A172 (cell line): ENCODE measurements around the gene LCN12. TPM values are rescaled to one million over a fixed set of nuclear protein-coding genes. Genes with fewer than 3 reads are reported as not detected.

Experiments
- DNase-seq: peaks from one replicate; pipeline ENCODE4 v3.0.0-alpha.2; 2015; ENCODE audit warnings: low spot score
- total RNA-seq: library from RNA; depleted of rRNA; stranded (reverse); fragments of >200 nt; shearing (Covaris generic); gene quantifications from 2 replicates; pipeline ENCODE4 v1.2.3, GENCODE V29; 2014; rRNA removed

LCN12 gene, protein sequence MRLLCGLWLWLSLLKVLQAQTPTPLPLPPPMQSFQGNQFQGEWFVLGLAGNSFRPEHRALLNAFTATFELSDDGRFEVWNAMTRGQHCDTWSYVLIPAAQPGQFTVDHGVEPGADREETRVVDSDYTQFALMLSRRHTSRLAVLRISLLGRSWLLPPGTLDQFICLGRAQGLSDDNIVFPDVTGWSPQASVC
- total RNA-seq: 0.07 and 2.2 TPM in 2 replicates

DNA sequence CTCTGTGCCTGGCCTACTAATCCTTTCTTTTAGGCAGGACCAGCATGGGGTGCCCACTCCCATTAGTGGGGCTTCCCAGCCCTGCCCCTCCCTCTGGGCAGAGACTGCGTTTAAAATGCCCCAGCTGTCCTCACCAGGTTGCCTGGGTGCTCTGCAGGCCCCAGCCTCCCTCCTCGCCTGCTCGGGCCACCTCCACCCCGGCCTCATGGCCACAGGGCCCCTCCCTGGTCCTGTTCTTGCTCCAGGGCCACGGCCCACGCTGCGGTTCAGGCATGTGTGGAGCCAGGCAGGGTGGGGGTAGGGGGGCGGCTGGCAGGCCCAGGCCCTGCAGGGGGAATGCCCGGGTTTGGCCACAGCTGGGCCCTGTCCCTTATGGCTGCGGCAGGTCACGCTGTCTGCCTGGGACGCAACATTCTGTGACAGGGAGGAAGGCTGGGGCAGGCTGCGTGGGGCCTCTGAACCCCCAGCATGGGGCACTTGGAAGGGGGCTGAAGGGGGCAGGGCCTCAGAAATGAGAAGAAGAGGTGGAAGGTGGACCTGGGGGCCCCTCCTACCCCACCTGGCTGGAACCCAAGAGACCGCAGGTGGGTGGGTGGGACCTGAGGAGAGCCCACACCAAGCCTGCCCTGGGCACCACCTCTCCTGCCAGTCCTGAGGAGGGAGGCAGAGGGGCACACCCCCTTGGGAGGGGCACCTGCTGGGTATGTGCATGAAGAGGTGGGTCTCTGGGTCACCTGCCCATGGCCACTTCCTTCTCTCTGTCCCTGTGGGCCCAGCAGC, at the start of gene LCN12:
LCN12 (plus strand) TSS at position 733 of the 780 bp plus-strand sequence. CDS start 55 bp downstream, outside the sequence.
- DNase-seq: no peak

DNA sequence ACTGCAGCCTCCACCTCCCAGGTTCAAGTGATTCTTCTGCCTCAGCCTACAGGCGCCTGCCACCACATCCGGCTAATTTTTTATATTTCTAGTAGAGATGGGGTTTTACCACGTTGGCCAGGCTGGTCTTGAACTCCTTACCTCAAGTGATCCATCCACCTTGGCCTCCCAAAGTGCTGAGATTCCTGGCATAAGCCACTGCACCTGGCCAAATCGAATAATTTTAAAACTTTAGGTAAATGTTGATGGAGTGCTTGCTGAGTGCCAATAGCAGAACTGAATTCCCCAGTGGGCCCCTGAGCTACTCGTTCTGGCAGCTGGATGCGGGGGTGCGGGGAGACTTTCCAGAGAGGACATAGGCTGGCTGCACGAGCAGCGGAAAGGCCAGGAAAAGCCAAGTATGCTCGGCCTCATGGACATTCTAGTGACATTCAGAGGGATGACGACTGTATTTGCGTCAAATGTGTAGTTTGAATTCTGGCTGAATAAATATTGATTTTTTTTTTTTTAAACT, 49.0 kb upstream of the LCN12 start:
- DNase-seq: no peak

DNA sequence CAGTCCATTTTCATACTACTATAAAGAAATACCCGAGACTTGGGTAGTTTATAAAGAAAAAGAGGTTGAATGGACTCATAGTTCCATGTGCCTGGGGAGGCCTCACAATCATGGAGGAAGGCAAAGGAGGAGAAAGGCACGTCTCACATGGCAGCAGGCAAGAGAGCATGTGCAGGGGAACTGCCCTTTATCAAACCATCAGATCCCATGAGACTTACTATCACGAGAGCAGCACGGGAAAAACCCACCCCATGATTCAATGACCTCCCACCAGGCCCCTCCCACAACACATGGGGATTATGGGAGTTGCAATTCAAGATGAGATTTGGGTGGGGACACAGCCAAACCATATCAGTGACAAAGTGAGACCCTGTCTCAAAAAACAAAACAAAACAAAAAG, 45.8 kb upstream of the LCN12 start:
- DNase-seq: no peak

DNA sequence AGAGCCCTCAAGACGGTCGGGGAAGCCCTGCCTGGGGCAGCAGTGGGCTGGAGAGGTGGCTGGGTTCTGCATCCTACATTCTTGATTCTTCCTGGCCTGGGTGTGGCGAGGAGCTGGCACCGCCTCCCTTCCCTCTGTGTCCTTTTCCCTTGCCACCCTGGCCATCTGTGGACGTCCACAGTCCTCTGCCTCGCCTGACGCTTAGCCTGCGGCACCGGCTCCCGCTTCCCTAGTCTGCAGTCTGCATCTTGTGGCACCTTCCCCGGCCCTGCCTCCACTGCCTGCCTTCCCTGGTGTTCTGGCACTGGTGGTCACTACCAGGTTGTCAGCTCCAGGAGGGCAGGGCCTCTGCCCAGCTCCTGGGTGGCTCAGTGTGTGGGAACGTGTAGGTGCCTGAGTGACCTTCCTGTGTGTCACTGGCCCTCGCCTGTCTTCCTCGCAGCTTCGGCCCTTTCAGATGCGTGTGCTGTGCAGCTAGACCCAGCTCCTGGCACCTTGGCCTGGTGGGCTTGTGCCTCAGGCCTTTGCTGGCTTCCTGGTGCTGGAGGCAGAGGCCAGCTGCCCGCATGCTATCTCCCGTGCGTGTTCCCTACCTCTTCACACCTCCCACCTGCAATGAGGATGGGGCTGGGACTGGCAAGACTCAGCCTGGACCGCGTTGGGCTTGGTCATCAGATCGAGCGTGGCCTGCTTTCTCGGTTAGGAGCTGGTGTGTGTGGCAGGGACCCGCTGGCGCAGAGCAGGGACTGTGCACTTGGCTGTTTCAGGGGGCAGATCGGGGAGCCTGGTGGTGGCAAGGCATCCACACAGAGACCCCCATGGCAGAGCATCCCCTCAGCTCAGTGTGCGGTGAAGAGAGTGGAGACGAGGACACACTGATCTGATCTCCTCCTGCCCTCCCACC, 44.8 kb upstream of the LCN12 start:
- no peak for DNase-seq

DNA sequence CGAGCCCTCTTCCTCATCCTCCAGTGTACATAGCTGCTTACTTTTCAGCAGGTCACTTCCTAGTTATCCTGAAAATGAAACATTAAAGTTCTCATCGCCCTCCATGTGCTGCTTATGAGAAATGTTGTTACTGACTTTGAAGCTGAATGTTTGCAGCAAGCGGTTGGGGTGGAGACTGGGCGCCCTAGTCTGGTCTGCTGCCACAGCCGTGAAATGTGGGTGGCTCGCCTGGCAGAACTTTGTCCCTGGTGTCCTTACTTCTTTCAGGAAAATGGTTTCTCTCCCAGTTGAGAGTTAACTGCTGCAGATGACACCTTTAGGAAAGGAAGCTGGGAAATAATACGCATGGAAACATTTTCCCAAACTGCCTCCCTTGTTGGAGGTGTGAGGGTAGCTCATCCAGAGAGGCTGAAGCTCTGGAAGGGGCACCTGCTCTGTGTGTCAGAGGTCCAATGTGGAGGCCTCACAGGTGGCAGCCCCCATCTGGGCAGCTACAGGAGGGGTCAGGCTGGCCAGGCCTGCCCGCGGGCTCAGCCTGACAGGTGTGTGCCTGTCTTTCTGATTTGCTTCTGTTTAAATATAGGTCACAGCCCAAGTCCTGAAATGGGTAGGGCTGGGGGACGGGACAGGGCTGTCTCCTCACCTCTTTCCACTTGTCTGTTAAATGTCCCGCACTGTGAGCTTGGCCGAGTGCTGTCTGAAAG, 41.7 kb upstream of the LCN12 start:
- no peak for DNase-seq

DNA sequence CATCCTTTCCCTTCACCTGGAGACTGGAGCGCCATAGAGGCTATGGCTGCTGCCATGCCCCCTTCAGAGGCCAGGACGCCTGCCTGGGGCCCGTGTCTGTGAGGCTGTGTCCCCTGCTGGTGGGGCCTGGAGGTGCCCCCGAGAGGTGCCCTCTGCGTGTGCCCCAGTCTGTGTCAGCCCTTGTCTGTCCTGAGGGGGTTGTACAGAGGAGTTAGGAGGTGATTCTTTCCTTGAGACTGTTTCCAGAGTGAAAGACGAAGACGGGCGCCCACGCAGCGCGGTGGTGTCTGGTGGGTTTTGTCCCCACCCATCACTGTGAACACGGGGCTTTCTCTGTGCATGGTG, 41.2 kb upstream of the LCN12 start:
- no peak for DNase-seq

DNA sequence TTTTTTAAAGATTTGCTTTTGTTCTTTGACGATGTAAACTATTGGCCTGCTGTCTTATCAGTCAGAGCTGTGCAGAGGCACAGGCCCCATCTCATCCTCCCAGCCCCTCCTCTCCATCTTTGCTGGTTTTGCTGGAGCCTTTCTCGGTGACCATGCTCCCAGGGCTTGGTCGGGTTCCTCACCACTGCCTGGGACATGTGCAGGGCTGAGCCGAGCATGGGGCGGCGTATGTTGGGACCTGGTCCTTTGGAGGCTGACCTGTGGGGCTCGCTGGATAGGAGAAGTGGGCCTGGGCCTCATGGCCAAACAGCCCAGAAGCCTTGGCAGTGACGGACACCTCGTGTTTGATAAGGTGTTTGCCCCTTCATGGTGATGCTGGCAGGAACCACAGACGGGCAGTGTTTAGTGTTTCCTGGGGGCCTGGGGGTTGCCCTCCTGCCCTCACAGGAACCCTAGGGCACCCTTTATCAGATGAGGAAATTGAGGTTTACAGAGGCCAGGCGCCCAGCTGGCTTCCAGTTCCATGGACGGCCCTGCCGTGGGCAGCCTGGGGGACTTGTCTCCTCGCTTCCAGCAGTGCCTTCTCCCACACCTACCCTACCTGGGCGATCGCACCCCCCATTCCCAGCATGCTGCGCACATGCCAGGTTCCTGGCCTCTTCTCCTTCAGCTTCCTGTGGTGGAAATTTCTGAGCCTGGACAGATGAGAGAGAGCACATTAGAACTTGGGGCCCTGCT, 38.2 kb upstream of the LCN12 start:
- DNase-seq: no peak

DNA sequence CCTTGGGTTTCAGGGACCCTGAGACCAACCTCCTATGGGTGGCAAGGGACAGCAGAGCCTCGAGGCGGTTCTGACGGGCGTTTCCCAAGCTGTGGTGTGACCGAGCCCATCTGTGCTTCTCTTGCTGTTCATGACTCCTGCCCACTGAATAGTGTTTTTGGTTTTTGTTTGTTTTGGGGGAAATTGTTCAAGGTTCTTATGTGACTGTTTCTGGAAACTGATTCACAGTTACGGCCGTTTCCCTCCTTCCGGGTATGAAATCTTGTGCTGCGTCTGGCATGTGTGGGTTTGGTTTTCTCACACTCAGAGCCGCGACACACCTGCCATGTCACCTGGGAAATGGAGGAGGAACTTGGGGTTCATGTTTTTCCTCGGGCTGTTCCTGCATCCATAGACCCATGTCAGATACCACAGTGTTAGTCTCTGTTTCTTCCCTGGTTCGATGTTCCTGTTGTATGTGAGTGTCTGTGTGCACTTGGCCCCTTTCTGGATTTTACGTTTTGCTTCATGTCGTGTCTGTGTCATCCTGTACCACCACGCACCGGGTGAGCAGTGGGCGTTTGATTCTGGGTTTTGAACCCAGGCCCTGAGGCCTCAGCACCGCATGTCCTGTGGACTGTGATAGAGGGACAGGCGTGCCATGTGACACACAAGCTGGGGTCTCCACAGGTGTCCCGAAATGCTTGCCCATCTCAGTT, 36.3 kb upstream of the LCN12 start:
- no peak for DNase-seq

DNA sequence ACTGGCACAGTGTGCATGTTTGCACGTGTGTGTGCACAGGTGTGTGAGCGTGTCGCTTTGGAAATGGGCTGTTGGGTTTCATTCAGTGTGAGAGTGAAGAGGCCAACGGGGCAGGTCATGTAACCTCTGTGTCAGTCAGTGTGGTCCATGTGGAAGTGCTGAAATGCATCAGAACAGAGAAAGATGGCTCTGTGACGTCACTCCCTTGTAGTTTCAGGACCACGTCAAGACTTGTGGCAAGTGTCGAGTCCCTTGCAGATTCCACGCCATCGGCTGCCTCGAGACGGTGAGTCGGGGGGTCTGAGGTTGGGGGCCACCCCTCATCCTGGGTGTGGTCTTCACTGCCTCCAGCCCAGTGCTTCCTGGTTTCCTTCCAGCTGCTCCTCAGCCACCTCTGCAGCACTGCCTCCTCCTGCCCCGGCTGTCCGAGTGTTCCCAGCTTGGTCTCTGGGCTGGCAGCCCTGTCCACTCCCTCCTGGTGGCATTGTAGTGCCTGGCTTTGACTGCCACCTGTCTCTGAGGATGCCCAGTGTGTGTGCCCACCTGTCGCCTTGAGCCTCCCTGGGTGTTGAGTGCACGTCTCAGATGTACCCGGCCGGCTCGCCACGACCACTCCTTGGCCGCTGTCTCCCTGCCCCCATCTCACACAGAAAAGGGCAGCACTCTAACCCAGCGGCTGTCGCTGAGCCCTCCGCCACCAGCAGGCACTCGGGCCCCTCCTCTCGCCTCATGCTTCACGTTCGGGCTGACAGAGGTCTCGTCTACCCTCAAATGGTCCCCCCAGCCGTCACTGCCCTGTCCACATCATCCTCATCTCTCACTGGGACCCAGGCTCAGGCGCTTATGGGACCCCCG, 35.5 kb upstream of the LCN12 start:
- no peak for DNase-seq

DNA sequence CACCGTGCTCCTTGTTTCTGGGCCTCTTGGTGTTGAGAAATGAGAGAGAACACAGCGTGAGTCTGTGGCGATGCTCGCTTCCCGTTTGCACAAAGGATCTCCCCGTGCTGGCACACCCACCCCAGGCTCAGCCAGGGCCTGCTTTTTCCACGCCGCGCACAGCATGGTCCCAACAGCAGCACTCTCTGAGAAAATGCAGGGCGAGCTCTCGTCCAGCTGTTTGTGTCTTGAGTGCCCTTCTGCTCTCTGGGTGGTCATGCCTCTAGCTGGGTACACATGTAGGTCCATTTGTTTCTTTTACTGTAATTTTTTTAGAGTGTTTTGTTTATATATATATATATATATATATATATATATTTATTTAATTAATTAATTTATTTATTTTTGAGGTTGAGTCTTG, 34.2 kb upstream of the LCN12 start:
- no peak for DNase-seq

DNA sequence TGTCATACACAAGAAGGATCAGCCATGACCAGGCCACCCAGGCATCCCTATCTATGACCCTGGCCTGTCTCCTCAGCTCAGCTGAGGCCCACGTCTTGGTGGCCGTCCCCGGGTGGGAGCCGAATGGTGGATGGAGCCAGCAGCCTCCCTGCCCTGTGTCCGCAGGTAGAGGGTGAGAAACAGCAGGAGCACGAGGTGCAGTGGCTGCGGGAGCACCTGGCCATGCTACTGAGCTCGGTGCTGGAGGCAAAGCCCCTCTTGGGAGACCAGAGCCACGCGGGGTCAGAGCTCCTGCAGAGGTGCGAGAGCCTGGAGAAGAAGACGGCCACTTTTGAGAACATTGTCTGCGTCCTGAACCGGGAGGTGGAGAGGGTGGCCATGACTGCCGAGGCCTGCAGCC, 32.0 kb upstream of the LCN12 start:
- DNase-seq: no peak

DNA sequence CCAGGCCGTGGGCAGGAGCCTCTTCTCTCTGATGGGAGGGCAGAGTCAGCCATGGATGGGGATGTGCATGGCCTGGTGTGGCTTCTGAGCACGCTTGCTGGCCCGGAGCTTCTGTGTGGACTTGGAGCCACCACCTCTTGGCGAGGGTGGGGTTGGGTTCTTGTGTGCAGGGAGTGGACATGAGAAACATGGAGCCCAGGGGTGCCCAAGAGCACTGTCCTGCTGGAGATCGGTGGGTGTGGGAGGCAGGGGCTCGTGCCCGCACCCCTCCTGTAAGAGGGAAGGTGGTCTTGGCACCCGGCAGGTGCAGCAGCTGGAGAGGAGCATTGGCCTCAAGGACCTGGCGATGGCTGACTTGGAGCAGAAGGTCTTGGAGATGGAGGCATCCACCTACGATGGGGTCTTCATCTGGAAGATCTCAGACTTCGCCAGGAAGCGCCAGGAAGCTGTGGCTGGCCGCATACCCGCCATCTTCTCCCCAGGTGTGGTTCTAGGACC, 31.3 kb upstream of the LCN12 start:
- no peak for DNase-seq

DNA sequence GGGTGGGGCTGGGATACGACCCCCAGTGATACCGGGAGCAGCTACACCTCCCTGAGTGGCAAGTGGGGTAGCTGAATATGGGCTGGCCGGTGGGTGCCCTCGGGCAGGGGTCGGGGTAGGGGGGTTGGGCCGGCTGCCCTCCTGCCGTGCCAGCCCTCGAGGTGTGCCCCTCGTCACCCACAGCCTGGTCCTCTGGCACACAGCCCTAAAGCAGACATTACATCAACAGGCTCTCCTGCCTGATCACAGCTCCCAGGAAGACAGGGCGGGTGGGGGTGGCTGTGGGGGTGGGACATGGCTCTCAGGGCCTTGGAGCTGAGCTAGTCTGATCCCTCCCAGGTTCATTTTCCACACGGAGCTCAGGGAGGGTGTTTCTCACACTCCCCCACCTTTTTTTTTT, 30.8 kb upstream of the LCN12 start:
- peak; percentile 59 for DNase-seq

DNA sequence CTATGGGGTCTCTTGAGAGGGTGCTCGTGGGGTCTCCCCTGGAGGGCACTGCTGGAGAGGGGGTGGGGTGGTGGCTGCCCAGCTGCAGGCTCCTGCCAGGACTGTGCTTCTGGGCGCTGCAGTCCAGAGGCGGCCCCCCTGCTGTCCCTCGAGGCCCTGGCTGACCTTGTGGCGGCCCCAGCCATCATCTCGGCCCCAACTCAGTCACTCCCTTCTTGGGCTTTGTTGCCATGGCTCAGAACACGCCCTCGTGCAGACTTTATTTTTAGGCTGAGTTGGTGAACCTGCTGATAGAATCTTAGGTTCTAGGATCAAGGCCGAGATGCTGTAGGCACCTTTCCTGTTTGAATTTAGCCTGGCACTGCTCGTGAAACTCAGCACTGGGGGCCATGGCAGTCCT, 30.4 kb upstream of the LCN12 start:
- peak; percentile 70 for DNase-seq

DNA sequence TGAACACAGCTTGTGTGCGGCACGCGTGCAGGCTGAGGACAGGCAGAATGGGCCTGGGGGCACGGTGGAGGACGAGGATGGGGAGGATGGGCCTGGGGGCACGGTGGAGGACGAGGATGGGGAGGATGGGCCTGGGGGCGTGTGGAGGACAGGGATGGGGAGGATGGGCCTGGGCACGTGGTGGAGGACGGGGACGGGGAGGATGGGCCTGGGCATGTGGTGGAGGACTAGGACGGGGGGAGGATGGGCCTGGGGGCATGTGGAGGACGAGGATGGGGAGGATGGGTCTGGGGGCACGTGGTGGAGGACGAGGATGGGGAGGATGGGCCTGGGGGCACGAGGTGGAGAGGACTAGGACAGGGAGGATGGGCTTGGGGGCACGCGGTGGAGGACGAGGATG, 29.5 kb upstream of the LCN12 start:
- no peak for DNase-seq

DNA sequence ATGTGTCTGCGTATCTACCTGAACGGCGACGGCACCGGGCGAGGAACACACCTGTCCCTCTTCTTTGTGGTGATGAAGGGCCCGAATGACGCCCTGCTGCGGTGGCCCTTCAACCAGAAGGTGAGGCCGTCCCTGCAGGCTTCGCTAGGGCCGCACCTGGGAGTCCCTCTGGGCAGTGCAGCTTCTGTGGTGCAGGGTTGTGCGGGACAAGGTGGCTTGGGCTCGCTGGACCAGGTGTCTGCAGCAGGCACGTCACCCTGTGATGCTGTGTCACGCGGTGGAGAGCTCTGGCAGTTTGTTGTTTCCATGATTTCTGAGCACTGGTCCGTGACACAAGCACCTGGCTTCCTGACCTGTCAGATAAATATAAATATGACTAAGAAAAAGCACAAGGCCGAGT, 28.2 kb upstream of the LCN12 start:
- DNase-seq: no peak

DNA sequence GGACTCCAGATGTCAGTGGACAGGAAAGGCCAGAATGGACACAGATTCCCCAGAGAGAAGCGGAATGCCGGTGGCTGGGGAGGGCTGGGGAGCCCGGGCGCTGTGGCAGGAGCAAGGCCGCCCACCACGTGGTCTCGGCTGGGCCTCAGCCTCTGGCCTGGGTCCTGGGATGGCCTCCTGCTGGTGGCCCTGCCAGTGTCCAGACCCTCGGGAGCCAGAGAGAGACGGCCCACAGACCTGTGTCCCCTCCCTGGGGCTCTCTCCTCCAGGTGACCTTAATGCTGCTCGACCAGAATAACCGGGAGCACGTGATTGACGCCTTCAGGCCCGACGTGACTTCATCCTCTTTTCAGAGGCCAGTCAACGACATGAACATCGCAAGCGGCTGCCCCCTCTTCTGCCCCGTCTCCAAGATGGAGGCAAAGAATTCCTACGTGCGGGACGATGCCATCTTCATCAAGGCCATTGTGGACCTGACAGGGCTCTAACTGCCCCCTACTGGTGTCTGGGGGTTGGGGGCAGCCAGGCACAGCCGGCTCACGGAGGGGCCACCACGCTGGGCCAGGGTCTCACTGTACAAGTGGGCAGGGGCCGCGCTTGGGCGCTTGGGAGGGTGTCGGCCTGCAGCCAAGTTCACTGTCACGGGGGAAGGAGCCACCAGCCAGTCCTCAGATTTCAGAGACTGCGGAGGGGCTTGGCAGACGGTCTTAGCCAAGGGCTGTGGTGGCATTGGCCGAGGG, 26.5 kb upstream of the LCN12 start:
- no peak for DNase-seq

DNA sequence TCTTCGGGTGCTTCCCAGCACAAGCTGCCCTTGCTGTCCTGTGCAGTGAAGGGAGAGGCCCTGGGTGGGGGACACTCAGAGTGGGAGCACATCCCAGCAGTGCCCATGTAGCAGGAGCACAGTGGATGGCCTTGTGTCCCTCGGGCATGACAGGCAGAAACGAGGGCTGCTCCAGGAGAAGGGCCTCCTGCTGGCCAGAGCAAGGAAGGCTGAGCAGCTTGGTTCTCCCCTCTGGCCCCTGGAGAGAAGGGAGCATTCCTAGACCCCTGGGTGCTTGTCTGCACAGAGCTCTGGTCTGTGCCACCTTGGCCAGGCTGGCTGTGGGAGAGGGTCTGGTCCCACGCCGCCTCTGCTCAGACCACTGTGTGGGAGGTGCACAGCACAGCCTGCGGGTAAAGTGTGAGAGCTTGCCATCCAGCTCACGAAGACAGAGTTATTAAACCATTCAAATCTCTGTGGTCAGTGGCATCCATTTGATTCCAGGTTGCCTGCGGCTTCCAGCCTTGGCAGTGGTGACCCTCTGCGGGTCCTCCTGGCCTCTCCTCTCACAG, 25.8 kb upstream of the LCN12 start:
- DNase-seq: no peak
